SK-N-SH (cell line): ENCODE measurements around the gene INHBB. TPM values are rescaled to one million over a fixed set of nuclear protein-coding genes. Genes with fewer than 3 reads are reported as not detected.

Experiments used
- CTCF ChIA-PET: fragments of 300-600, 350-600 bp; formaldehyde crosslinking; extraction: SDS; loops from one replicate; lab custom pipeline; 2021; lab: Yijun Ruan, JAX
- POLR2A ChIA-PET: fragments of 350-600 bp; sonication (Branson Sonifier 250); formaldehyde crosslinking; extraction: SDS; loops from one replicate; lab custom pipeline; 2020; ENCODE audit warnings: antibody characterized with exemption, inconsistent platforms; lab: Yijun Ruan, JAX
- DNase-seq: peaks from one replicate; pipeline ENCODE4 v3.0.0; 2012
- H2AFZ ChIP-seq: fragments of 200-600 bp; sonication (generic); 2 replicates; pipeline ENCODE4 v1.8.1; 2016; ENCODE audit warnings: antibody characterized with exemption, mild to moderate bottlenecking, low read depth
- H3F3A ChIP-seq: fragments of 200-600 bp; sonication (generic); replicated peaks from 2 replicates; pipeline ENCODE3; 2016; ENCODE audit warnings: antibody characterized with exemption, mild to moderate bottlenecking; ENCODE audit not compliant: insufficient read depth
- H3K27ac ChIP-seq, 2 experiments: fragments of 200-500 bp in 1 of 2; fragments of 200-600 bp in 1 of 2; sonication (Bioruptor generic) in 1 of 2; sonication (generic), shearing (Covaris generic) in 1 of 2; 2 replicates each; pipeline versions ENCODE4 v1.5.1 to v1.6.1; 2014 to 2016; ENCODE audit warnings: low read depth in 2 of 2, inconsistent platforms in 1 of 2, low read length in 1 of 2, mild to moderate bottlenecking in 1 of 2, mixed read lengths in 1 of 2
- H3K27me3 ChIP-seq: fragments of 200-600 bp; sonication (generic), shearing (Covaris generic); 2 replicates; pipeline ENCODE4 v1.6.1; 2016; ENCODE audit warnings: mixed run types; ENCODE audit not compliant: insufficient read depth
- H3K36me3 ChIP-seq, 2 experiments: fragments of 200-500 bp in 1 of 2; fragments of 200-600 bp in 1 of 2; sonication (Bioruptor generic) in 1 of 2; sonication (generic) in 1 of 2; replicated peaks in 1 of 2; 2 replicates each; pipeline versions ENCODE3 to v1.5.1; 2014 to 2016; ENCODE audit warnings: low read length in 1 of 2, mild to moderate bottlenecking in 1 of 2; ENCODE audit not compliant: insufficient read depth in 2 of 2, control insufficient read depth in 1 of 2
- H3K4me1 ChIP-seq, 2 experiments: fragments of 200-500 bp in 1 of 2; fragments of 200-600 bp in 1 of 2; sonication (Bioruptor generic) in 1 of 2; sonication (generic), shearing (Covaris generic) in 1 of 2; 2 replicates each; pipeline versions ENCODE4 v1.5.1 to v1.6.1; 2014 to 2016; ENCODE audit warnings: low read depth in 1 of 2, low read length in 1 of 2, mixed run types in 1 of 2; ENCODE audit not compliant: insufficient read depth in 2 of 2, control insufficient read depth in 1 of 2
- H3K4me2 ChIP-seq: fragments of 200-600 bp; sonication (generic), shearing (Covaris generic); 2 replicates; pipeline ENCODE4 v1.6.1; 2017; ENCODE audit warnings: mixed run types
- H3K4me3 ChIP-seq, 2 experiments: fragments of 200-500 bp in 1 of 2; fragments of 200-600 bp in 1 of 2; sonication (Bioruptor generic) in 1 of 2; sonication (generic), shearing (Covaris generic) in 1 of 2; 2 replicates each; pipeline versions ENCODE4 v1.5.1 to v1.8.1; 2014 to 2016; ENCODE audit warnings: low read depth in 2 of 2, inconsistent platforms in 1 of 2, low read length in 1 of 2, mild to moderate bottlenecking in 1 of 2, mixed read lengths in 1 of 2, moderate library complexity in 1 of 2
- H3K79me2 ChIP-seq: fragments of 200-600 bp; sonication (generic); 2 replicates; pipeline ENCODE4 v1.8.1; 2017; ENCODE audit warnings: mild to moderate bottlenecking; ENCODE audit not compliant: insufficient read depth
- H3K9ac ChIP-seq: fragments of 200-600 bp; sonication (generic); 2 replicates; pipeline ENCODE4 v1.6.1; 2017; ENCODE audit warnings: mixed run types
- H3K9me2 ChIP-seq: fragments of 200-600 bp; sonication (generic); 2 replicates; pipeline ENCODE4 v1.6.1; 2017; ENCODE audit warnings: mixed run types
- H3K9me3 ChIP-seq: fragments of 200-600 bp; sonication (generic); 2 replicates; pipeline ENCODE4 v1.6.1; 2017; ENCODE audit warnings: mixed run types, mild to moderate bottlenecking, moderate library complexity
- H4K20me1 ChIP-seq: fragments of 200-600 bp; sonication (generic); 2 replicates; pipeline ENCODE4 v1.6.1; 2017; ENCODE audit warnings: mild to moderate bottlenecking, mixed run types; ENCODE audit not compliant: insufficient read depth
- EP300 ChIP-seq, 2 experiments: IDR thresholded peaks; 2 replicates each; pipeline versions ENCODE4 v1.4.0 to v1.6.1; 2012; ENCODE audit warnings: borderline replicate concordance in 1 of 2, low read depth in 1 of 2, low read length in 1 of 2
- MEF2A ChIP-seq: IDR thresholded peaks from 2 replicates; pipeline ENCODE4 v1.4.0; 2012; ENCODE audit warnings: low read depth, borderline replicate concordance
- MXI1 ChIP-seq: IDR thresholded peaks from 2 replicates; pipeline ENCODE4 v1.6.1; 2012; ENCODE audit warnings: mild to moderate bottlenecking, low read depth, low read length, improper control_type of control experiment
- POLR2AphosphoS5 ChIP-seq: IDR thresholded peaks from 2 replicates; pipeline ENCODE4 v1.6.1; 2012; ENCODE audit warnings: low read depth, low read length
- RAD21 ChIP-seq: IDR thresholded peaks from 2 replicates; pipeline ENCODE4 v1.6.1; 2012; ENCODE audit warnings: mild to moderate bottlenecking, low read length
- WGBS: methylation state at CpG from one replicate; pipeline ENCODE4 v1.1.6; 2017; ENCODE audit warnings: low lambda C conversion rate; 5-methylcytosine and 5-hydroxymethylcytosine counted together
- polyA plus RNA-seq, 3 experiments: library from polyadenylated mRNA; depleted of rRNA; stranded (reverse); fragments of >200 nt; gene quantifications; 2 replicates each; pipeline ENCODE4 v1.2.3, GENCODE V29; 2012
- TF ChIP-seq, protein P1 (sequence below): IDR thresholded peaks from 2 replicates; pipeline ENCODE4 v1.6.1; 2012; ENCODE audit warnings: mild to moderate bottlenecking, low read depth, low read length, moderate library complexity
- TF ChIP-seq, protein P2 (sequence below): fragments of 150-350 bp; IDR thresholded peaks from 2 replicates; pipeline ENCODE4 v1.6.1; 2017; ENCODE audit warnings: antibody characterized with exemption, low read length, low read depth, borderline replicate concordance
- TF ChIP-seq, protein P3 (sequence below): fragments of 150-350 bp; IDR thresholded peaks from 2 replicates; pipeline ENCODE4 v1.6.1; 2016; ENCODE audit warnings: mild to moderate bottlenecking, low read depth, low read length
- TF ChIP-seq, protein P4 (sequence below): IDR thresholded peaks from 2 replicates; pipeline ENCODE4; 2012

INHBB gene
- polyA plus RNA-seq, 1 of the 3 experiments (the other 2 are of a cell fraction) = 0.03 TPM

DNA sequence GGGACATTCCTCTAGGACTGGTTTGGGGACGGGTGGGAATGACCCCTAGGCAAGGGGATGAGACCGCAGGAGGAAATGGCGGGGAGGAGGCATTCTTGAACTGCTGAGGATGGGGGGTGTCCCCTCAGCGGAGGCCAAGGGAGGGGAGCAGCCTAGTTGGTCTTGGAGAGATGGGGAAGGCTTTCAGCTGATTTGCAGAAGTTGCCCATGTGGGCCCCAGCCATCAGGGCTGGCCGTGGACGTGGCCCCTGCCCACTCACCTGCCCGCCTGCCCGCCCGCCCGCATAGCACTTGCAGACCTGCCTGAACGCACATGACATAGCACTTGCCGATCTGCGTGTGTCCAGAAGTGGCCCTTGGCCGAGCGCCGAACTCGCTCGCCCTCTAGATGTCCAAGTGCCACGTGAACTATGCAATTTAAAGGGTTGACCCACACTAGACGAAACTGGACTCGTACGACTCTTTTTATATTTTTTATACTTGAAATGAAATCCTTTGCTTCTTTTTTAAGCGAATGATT is 4.9 kb downstream of the INHBB start (continued):
- TF ChIP-seq, protein P1, sequence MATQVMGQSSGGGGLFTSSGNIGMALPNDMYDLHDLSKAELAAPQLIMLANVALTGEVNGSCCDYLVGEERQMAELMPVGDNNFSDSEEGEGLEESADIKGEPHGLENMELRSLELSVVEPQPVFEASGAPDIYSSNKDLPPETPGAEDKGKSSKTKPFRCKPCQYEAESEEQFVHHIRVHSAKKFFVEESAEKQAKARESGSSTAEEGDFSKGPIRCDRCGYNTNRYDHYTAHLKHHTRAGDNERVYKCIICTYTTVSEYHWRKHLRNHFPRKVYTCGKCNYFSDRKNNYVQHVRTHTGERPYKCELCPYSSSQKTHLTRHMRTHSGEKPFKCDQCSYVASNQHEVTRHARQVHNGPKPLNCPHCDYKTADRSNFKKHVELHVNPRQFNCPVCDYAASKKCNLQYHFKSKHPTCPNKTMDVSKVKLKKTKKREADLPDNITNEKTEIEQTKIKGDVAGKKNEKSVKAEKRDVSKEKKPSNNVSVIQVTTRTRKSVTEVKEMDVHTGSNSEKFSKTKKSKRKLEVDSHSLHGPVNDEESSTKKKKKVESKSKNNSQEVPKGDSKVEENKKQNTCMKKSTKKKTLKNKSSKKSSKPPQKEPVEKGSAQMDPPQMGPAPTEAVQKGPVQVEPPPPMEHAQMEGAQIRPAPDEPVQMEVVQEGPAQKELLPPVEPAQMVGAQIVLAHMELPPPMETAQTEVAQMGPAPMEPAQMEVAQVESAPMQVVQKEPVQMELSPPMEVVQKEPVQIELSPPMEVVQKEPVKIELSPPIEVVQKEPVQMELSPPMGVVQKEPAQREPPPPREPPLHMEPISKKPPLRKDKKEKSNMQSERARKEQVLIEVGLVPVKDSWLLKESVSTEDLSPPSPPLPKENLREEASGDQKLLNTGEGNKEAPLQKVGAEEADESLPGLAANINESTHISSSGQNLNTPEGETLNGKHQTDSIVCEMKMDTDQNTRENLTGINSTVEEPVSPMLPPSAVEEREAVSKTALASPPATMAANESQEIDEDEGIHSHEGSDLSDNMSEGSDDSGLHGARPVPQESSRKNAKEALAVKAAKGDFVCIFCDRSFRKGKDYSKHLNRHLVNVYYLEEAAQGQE = no peak

DNA sequence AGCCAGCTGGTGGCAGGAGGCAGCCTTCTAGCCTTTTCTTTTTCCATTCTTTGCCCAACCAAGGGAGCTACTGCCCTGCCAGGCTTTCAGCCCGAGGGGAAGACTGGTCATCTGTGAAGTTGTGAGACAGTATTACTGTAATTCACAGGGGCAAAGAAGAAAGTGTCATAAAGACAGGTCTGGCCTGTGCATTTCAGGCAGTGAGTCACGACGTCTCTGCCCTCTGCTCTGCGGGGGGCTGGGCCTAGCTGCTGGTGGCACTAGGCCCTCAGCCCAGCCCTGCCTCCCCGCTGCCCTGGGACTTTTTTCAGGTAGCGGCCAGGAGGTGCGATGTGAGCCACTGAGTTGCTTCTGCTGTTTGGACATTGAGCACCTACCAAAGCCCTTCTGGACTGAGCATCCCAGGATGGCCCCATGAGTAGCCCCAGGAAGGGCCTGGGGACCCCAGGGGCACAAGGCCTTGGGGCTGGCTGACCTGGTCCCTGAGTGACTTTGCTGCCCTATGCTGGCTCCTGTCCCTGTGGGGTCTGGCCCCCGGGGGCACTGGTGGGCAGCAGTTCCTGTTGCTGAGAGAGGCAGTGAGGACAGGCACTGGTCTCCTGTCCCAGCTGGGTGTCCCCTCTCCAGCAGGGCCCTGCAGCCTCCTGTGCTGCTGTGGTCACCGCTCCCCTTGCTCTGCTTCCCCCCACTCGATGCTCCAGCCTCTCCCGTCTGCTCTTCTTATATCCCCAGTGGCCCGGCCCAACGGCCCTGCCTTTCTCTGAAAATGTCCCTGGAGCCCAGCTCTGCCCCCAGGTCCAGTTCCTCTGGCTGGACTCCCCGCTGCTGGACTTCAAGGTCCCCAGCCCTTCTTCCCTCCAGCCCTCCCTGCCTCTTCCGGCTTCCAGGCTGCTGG is 7.0 kb downstream of the INHBB start:
- no peaks in the 10 kb centered on the region for H4K20me1 ChIP-seq
- H3K36me3 ChIP-seq = no peaks in the 10 kb centered on the region
- TF ChIP-seq, protein P2, sequence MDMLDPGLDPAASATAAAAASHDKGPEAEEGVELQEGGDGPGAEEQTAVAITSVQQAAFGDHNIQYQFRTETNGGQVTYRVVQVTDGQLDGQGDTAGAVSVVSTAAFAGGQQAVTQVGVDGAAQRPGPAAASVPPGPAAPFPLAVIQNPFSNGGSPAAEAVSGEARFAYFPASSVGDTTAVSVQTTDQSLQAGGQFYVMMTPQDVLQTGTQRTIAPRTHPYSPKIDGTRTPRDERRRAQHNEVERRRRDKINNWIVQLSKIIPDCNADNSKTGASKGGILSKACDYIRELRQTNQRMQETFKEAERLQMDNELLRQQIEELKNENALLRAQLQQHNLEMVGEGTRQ = no peak
- no peak for TF ChIP-seq MEF2A
- TF ChIP-seq POLR2AphosphoS5 = no peak
- TF ChIP-seq, protein P3, sequence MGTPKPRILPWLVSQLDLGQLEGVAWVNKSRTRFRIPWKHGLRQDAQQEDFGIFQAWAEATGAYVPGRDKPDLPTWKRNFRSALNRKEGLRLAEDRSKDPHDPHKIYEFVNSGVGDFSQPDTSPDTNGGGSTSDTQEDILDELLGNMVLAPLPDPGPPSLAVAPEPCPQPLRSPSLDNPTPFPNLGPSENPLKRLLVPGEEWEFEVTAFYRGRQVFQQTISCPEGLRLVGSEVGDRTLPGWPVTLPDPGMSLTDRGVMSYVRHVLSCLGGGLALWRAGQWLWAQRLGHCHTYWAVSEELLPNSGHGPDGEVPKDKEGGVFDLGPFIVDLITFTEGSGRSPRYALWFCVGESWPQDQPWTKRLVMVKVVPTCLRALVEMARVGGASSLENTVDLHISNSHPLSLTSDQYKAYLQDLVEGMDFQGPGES = no peak
- no peak for TF ChIP-seq RAD21
- TF ChIP-seq MXI1 = no peak
- no peak for TF ChIP-seq EP300 (IDR thresholded peaks at IDR 0.05; ENCODE audit: borderline replicate concordance in 1 of 2, low read depth in 1 of 2, low read length in 1 of 2)
- TF ChIP-seq, protein P4, sequence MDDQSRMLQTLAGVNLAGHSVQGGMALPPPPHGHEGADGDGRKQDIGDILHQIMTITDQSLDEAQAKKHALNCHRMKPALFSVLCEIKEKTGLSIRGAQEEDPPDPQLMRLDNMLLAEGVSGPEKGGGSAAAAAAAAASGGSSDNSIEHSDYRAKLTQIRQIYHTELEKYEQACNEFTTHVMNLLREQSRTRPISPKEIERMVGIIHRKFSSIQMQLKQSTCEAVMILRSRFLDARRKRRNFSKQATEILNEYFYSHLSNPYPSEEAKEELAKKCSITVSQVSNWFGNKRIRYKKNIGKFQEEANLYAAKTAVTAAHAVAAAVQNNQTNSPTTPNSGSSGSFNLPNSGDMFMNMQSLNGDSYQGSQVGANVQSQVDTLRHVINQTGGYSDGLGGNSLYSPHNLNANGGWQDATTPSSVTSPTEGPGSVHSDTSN = no peak
- DNase-seq = no peak
- H3K4me2 ChIP-seq = no peak overlapping the region
- 0 out of 2 replicates have a peak, but pooled peaks cover 12% of the 10 kb centered on the region for H3K27me3 ChIP-seq
- H3F3A ChIP-seq = no peaks in the 10 kb centered on the region
- no peak overlapping the region for H3K27ac ChIP-seq
- ChIA-PET CTCF (interaction anchor here (0.7 to 2.2 kb wide), 3 partner anchors 9 to 328 kb away, joined by 3 to 6 read pairs (median 3); no protein-coding TSS in a partner anchor), POLR2A (no interaction called here)
- no peaks in the 10 kb centered on the region for H3K9me2 ChIP-seq
- no peak overlapping the region for H3K4me3 ChIP-seq
- H3K9me3 ChIP-seq = no peaks in the 10 kb centered on the region
- no peaks in the 10 kb centered on the region for H3K79me2 ChIP-seq
- H3K9ac ChIP-seq = no peak overlapping the region
- no peak overlapping the region for H2AFZ ChIP-seq
- no peaks in the 10 kb centered on the region; a peak in 1 of 4 replicates for H3K4me1 ChIP-seq
- 46% methylated on average over 8 of the region's 15 CpGs for WGBS
